Measurements from ENCODE around the gene LAT.

LAT gene

DNA sequence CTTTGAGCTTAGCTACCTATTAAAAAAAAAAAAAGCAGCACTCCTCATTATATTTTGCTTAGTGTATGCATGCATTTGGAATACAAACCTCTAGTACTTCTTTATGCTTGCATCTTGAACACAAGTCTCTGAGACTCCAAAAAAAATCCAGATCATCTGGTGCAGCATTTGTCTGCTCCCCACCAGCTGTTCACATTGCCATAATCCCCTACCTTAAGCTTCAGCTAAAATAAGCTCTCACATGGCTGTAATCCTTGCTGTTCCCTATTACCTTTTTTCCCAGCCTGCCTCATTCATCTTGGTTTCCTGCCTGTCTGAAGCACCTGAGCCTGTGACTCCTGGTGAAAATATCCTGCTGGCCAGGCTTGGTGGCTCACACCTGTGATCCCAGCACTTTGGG, 41.6 kb upstream of the LAT start:
- ChIA-PET POLR2A (ENCODE audit: low non-redundant PET) (no interaction called here), CTCF (no interaction called here)
- H3K27ac ChIP-seq = no peak overlapping the region
- TF ChIP-seq, protein P1, sequence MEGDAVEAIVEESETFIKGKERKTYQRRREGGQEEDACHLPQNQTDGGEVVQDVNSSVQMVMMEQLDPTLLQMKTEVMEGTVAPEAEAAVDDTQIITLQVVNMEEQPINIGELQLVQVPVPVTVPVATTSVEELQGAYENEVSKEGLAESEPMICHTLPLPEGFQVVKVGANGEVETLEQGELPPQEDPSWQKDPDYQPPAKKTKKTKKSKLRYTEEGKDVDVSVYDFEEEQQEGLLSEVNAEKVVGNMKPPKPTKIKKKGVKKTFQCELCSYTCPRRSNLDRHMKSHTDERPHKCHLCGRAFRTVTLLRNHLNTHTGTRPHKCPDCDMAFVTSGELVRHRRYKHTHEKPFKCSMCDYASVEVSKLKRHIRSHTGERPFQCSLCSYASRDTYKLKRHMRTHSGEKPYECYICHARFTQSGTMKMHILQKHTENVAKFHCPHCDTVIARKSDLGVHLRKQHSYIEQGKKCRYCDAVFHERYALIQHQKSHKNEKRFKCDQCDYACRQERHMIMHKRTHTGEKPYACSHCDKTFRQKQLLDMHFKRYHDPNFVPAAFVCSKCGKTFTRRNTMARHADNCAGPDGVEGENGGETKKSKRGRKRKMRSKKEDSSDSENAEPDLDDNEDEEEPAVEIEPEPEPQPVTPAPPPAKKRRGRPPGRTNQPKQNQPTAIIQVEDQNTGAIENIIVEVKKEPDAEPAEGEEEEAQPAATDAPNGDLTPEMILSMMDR (conservative IDR thresholded peaks at IDR 0.05; ENCODE audit: low read depth) = no peak
- no peak for DNase-seq (ENCODE audit: low spot score)

DNA sequence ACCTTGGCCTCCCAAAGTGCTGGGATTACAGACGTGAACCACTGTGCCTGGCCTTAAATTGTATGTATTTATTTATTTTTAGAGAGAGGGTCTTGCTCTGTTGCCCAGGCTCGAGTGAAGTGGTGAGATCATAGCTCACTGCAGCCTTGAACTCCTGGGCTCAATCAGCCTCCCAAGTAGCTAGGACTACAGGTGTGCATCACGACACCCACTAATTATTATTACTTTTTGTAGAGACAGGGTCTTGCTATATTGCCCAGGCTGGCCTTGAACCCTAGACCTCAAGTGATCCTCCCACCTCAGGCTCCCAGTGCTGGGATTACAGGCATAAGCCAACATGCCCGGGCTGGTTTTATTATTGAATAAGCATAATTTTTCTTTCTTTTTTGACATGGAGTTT, 38.2 kb upstream of the LAT start:
- TF ChIP-seq, protein P1 (conservative IDR thresholded peaks at IDR 0.05; ENCODE audit: low read depth) = no peak
- ChIA-PET POLR2A (ENCODE audit: low non-redundant PET) (no interaction called here), CTCF (interaction anchor here (0.6 kb wide), 1 partner anchor 41 kb away, joined by 5 read pairs; no protein-coding TSS in a partner anchor)
- H3K27ac ChIP-seq = no peak overlapping the region
- no peak for DNase-seq (ENCODE audit: low spot score)

DNA sequence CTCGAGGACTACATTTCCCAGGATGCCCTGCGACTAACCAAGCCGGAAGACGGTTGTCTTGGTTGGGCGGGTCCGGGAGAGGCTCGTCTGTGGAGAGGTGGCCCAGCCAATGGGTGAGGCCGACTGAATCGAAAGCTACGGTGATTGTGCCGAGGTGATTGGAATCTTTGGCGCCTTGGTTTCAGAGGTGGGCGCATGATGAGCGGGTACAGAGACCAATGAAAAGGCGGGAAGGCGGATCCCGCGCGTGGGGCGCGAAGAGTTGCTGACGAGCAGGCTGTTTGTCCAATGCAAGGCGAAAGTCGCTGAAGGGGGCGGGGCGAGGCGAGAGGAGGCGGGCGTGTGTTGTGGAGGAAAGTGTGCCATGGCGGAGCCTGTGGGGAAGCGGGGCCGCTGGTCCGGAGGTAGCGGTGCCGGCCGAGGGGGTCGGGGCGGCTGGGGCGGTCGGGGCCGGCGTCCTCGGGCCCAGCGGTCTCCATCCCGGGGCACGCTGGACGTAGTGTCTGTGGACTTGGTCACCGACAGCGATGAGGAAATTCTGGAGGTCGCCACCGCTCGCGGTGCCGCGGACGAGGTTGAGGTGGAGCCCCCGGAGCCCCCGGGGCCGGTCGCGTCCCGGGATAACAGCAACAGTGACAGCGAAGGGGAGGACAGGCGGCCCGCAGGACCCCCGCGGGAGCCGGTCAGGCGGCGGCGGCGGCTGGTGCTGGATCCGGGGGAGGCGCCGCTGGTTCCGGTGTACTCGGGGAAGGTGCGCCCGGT, 34.0 kb upstream of the LAT start, which contains the start of gene NFATC2IP:
Gene NFATC2IP, plus strand, starts transcription at position 290 of the 762 bp plus-strand sequence. Its CDS starts 75 bp downstream, at position 365.
- H3K27ac ChIP-seq = peak within 1 kb of the TSS; percentile 84
- TF ChIP-seq, protein P1 (conservative IDR thresholded peaks at IDR 0.05; ENCODE audit: low read depth) = no peak
- peak; percentile 100 for DNase-seq (ENCODE audit: low spot score)
- POLR2A ChIA-PET (ENCODE audit: low non-redundant PET) = no interaction called here
- CTCF ChIA-PET = no interaction called here

DNA sequence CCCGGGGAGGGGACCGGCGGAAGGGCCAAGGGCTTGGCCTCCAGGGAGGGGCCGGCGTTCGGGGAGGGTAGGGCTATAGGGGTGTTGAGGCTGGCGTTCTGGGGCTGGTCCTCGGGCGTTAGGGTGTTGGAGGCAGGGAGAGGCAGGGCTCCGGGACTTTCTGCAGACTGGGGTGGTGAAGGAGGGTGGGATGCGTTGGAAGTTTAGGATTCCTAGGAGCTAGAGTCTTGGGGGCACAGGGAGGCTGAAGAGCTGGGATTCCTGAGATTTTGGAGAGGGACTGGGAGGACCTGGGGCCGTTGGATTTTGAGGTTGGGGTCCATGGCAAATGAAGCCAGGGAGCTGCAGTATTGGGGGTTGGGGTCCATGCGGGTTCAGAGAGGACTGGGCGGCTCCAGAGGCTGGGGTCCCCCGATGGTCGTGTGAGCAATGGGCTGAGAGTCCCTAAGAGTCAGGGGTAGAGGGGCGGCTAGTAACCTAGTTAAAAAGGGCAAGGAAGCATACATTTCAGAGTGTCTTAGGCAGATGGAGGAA, 33.4 kb upstream of the LAT start:
- TF ChIP-seq, protein P1 (conservative IDR thresholded peaks at IDR 0.05; ENCODE audit: low read depth) = no peak
- peak; percentile 46 for DNase-seq (ENCODE audit: low spot score)
- H3K27ac ChIP-seq = peak overlapping the region; percentile 84
- ChIA-PET CTCF (no interaction called here), POLR2A (ENCODE audit: low non-redundant PET) (no interaction called here)

DNA sequence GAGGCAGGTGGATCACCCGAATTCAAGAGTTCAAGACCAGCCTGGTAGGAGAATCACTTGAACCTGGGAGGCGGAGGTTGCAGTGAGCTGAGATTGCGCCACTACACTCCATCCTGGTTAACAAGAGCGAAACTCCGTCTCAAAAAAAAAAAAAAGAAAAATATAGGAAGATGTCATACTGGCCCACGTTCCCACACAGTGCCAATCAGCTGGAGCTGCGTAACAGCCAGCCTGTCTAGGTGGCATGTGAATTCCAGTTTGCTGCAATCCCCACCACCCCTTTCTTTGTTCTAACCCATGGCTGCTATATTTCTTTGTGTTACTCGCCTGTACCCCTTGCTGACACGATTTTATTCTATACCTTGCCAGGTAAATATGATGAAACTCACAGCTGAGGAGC, 26.6 kb upstream of the LAT start:
- CTCF ChIA-PET = no interaction called here
- H3K27ac ChIP-seq = no peak overlapping the region
- DNase-seq (ENCODE audit: low spot score) = no peak
- TF ChIP-seq, protein P1 (conservative IDR thresholded peaks at IDR 0.05; ENCODE audit: low read depth) = no peak
- POLR2A ChIA-PET (ENCODE audit: low non-redundant PET) = no interaction called here

DNA sequence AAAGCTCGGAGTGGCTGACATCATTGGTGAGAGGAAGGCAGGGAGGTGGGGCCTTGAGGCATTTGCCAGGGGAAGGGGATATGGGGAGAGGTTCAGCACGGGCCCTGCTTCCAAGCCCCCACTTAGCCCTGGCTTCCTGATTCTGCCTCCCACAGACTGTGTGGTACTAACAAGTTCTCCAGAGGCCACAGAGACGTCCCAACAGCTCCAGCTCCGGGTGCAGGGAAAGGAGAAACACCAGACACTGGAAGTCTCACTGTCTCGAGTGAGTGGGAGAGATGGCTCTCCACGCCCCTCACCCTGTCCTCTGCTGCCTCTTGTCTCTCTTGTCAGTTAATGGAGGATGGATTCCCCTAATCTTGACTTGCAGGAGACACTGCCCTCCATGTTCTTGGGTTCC, 26.0 kb upstream of the LAT start:
- no peak for DNase-seq (ENCODE audit: low spot score)
- ChIA-PET POLR2A (ENCODE audit: low non-redundant PET) (no interaction called here), CTCF (interaction anchor here (0.6 kb wide), 1 partner anchor 15 kb away, joined by 5 read pairs; no protein-coding TSS in a partner anchor)
- peak overlapping the region; percentile 7; the same call in 1 of the 2 replicates for H3K27ac ChIP-seq
- TF ChIP-seq, protein P1 (conservative IDR thresholded peaks at IDR 0.05; ENCODE audit: low read depth) = no peak

All from RWPE1 (cell line).